K562 (cell line): ENCODE results near the gene LRRC15. TPM values are rescaled to one million over a fixed set of nuclear protein-coding genes. Genes with fewer than 3 reads are reported as not detected.

Source experiments
- ATAC-seq: fragments of 200-7000 bp; cut with Tn5 transposase; 3 replicates; pipeline ENCODE4 v1.9.1; 2020; ENCODE audit warnings: moderate library complexity
- BruUV-seq: library from RNA; stranded (reverse); fragments of 400-500 nt; replicated peaks from 2 replicates; lab custom pipeline; 2021; lab: Mats Ljungman, UMichigan
- CTCF ChIA-PET: fragments of 300-600 bp; formaldehyde crosslinking; extraction: SDS; loops from one replicate; lab custom pipeline; 2021; ENCODE audit warnings: low intra/inter-chr PET ratio; lab: Yijun Ruan, JAX
- POLR2A ChIA-PET: fragments of 300-600, 350-650 bp; sonication (Branson Sonifier 250); formaldehyde crosslinking; extraction: SDS; loops from one replicate; lab custom pipeline; 2021; ENCODE audit warnings: antibody characterized with exemption, inconsistent platforms; lab: Yijun Ruan, JAX
- DNase-seq, 4 experiments: peaks; one replicate each; pipeline versions ENCODE4 v3.0.0 to v3.0.0-alpha.2; 2011 to 2018; ENCODE audit warnings: low spot score in 3 of 4, mixed read lengths in 3 of 4; ENCODE audit errors: extremely low read depth in 1 of 4
- FAIRE-seq: peaks from 2 replicates; lab custom pipeline; 2011; peaks lifted over from hg19 to GRCh38; lab: Jason Lieb, UNC
- H2AFZ ChIP-seq: 2 replicates; pipeline ENCODE4 v1.6.0; 2011; ENCODE audit warnings: low read depth, low read length, control low read depth, inconsistent platforms
- H3K27ac ChIP-seq: fragments of 200-600 bp; 3 replicates; pipeline ENCODE4 v1.8.0; 2011; ENCODE audit warnings: low read depth, mild to moderate bottlenecking, control low read depth, inconsistent platforms, low read length, moderate library complexity, mixed read lengths; ENCODE audit errors: extremely low read depth
- H3K27me3 ChIP-seq, 2 experiments: fragments of 300-600 bp in 1 of 2; 2 replicates in 1 of 2; 3 replicates in 1 of 2; pipeline versions ENCODE4 v1.6.0 to v1.8.0; 2011; ENCODE audit warnings: inconsistent platforms in 2 of 2, low read length in 2 of 2, mild to moderate bottlenecking in 1 of 2, mixed read lengths in 1 of 2, moderate library complexity in 1 of 2; ENCODE audit not compliant: control insufficient read depth in 2 of 2, insufficient read depth in 2 of 2
- H3K36me3 ChIP-seq: fragments of 300-600 bp; 3 replicates; pipeline ENCODE4 v1.8.0; 2011; ENCODE audit warnings: mild to moderate bottlenecking, low read length, inconsistent platforms; ENCODE audit not compliant: control insufficient read depth, insufficient read depth
- H3K4me1 ChIP-seq, 2 experiments: fragments of 200-600 bp in 1 of 2; replicated peaks in 1 of 2; 2 replicates in 1 of 2; 3 replicates in 1 of 2; pipeline versions ENCODE4 v1.5.1 to v1.8.0; 2011; ENCODE audit warnings: inconsistent platforms in 2 of 2, low read length in 2 of 2, mild to moderate bottlenecking in 1 of 2, mixed read lengths in 1 of 2, moderate library complexity in 1 of 2; ENCODE audit not compliant: control insufficient read depth in 2 of 2, insufficient read depth in 2 of 2
- H3K4me2 ChIP-seq: 2 replicates; pipeline ENCODE4 v1.6.1; 2011; ENCODE audit warnings: low read length, control low read depth, inconsistent platforms, mixed read lengths; ENCODE audit not compliant: insufficient read depth
- H3K4me3 ChIP-seq: fragments of 200-600 bp; sonication (generic), shearing (Covaris generic); 2 replicates; pipeline ENCODE4 v1.5.1; 2016; ENCODE audit warnings: control low read depth, inconsistent platforms
- H3K79me2 ChIP-seq: fragments of 200-600 bp; 3 replicates; pipeline ENCODE4 v1.8.0; 2011; ENCODE audit warnings: low read length, inconsistent platforms; ENCODE audit not compliant: control insufficient read depth, insufficient read depth
- H3K9ac ChIP-seq, 2 experiments: 2 replicates each; pipeline versions ENCODE4 v1.6.0 to v1.6.1; 2011; ENCODE audit warnings: low read depth in 2 of 2, low read length in 2 of 2, control low read depth in 1 of 2, inconsistent platforms in 1 of 2, mild to moderate bottlenecking in 1 of 2, mixed read lengths in 1 of 2; ENCODE audit not compliant: insufficient read depth in 1 of 2
- H3K9me1 ChIP-seq: one replicate; pipeline ENCODE4 v1.6.0; 2011; ENCODE audit warnings: inconsistent platforms, mild to moderate bottlenecking, low read length, moderate library complexity; ENCODE audit not compliant: control insufficient read depth, insufficient read depth
- H3K9me3 ChIP-seq: replicated peaks from 2 replicates; pipeline ENCODE4 v1.5.1; 2011; ENCODE audit warnings: low read depth, low read length, inconsistent platforms; ENCODE audit not compliant: control insufficient read depth, insufficient read depth
- H4K20me1 ChIP-seq: replicated peaks from 2 replicates; pipeline ENCODE4 v1.6.1; 2011; ENCODE audit warnings: low read length, inconsistent platforms, mixed read lengths; ENCODE audit not compliant: control insufficient read depth, insufficient read depth
- ADNP ChIP-seq: fragments of 200-800 bp; sonication (Bioruptor generic); IDR thresholded peaks from 2 replicates; pipeline ENCODE4 v1.6.1; 2016; ENCODE audit warnings: missing genetic modification characterization, missing compliant biosample characterization
- CEBPG ChIP-seq, 3 experiments: fragments of 200-800 bp in 1 of 3; sonication (Bioruptor generic) in 1 of 3; sonication (generic) in 1 of 3; formaldehyde crosslinking in 1 of 3; IDR thresholded peaks in 2 of 3; conservative IDR thresholded peaks in 1 of 3; 2 replicates each; pipeline versions ENCODE4 v1.6.1 to v1.8.0; 2016 to 2022; ENCODE audit warnings: missing compliant biosample characterization in 2 of 3, missing genetic modification characterization in 2 of 3, mild to moderate bottlenecking in 1 of 3, missing genetic modification reagents in 1 of 3
- EGR1 ChIP-seq: fragments of 450-650 bp; conservative IDR thresholded peaks from 2 replicates; pipeline ENCODE4 v1.6.1; 2017; ENCODE audit warnings: mild to moderate bottlenecking
- ELF4 ChIP-seq: fragments of 450-650 bp; formaldehyde crosslinking; IDR thresholded peaks from 2 replicates; pipeline ENCODE4 v1.4.0; 2022; ENCODE audit warnings: missing genetic modification characterization
- ETS2 ChIP-seq: IDR thresholded peaks from 2 replicates; pipeline ENCODE4 v1.6.1; 2016; ENCODE audit warnings: borderline replicate concordance, missing genetic modification characterization, mild to moderate bottlenecking, moderate library complexity, missing compliant biosample characterization; ENCODE audit not compliant: poor library complexity, severe bottlenecking
- FUS ChIP-seq: fragments of 200-400 bp; formaldehyde crosslinking; optimal IDR thresholded peaks from 2 replicates; pipeline ENCODE3; 2017; ENCODE audit warnings: low read depth, low read length
- MAZ ChIP-seq, 2 experiments: fragments of 450-650 bp in 1 of 2; sonication (generic) in 1 of 2; formaldehyde crosslinking; IDR thresholded peaks in 1 of 2; conservative IDR thresholded peaks in 1 of 2; 2 replicates each; pipeline versions ENCODE4 v1.4.0 to v1.5.0; 2020; ENCODE audit warnings: mild to moderate bottlenecking in 1 of 2, missing genetic modification reagents in 1 of 2
- SMARCB1 ChIP-seq: IDR thresholded peaks from 2 replicates; pipeline ENCODE4 v1.6.1; 2011; ENCODE audit warnings: improper control_type of control experiment, low read depth; ENCODE audit not compliant: insufficient read length
- SREBF2 ChIP-seq: sonication (generic); formaldehyde crosslinking; IDR thresholded peaks from 2 replicates; pipeline ENCODE4 v1.4.0; 2020; ENCODE audit warnings: mild to moderate bottlenecking, missing genetic modification reagents
- TAF15 ChIP-seq: fragments of 200-400 bp; formaldehyde crosslinking; IDR thresholded peaks from 2 replicates; pipeline ENCODE4 v1.6.1; 2017; ENCODE audit warnings: mild to moderate bottlenecking, low read depth, low read length, moderate library complexity
- TRIM24 ChIP-seq, 2 experiments: fragments of 450-650 bp; IDR thresholded peaks; 2 replicates each; pipeline ENCODE4 v1.6.1; 2016
- ZBTB26 ChIP-seq: fragments of 450-650 bp; formaldehyde crosslinking; IDR thresholded peaks from 2 replicates; pipeline ENCODE4 v1.4.0; 2022; ENCODE audit warnings: missing genetic modification characterization
- ZBTB9 ChIP-seq: fragments of 450-650 bp; formaldehyde crosslinking; IDR thresholded peaks from 2 replicates; pipeline ENCODE4 v1.4.0; 2020; ENCODE audit warnings: mild to moderate bottlenecking, moderate library complexity
- WGBS: fragments of 100-300 bp; shearing (Covaris generic); methylation state at CpG from one replicate; pipeline ENCODE4 v1.1.6; 2016; ENCODE audit warnings: low coverage, mixed read lengths; ENCODE audit not compliant: insufficient coverage; ENCODE audit errors: missing lambda C conversion rate; 5-methylcytosine and 5-hydroxymethylcytosine counted together
- in situ Hi-C: fragments of 300-500 bp; cut with MboI; formaldehyde crosslinking; loops from 4 replicates; pipeline ENCODE4 v1.15.0; 2018; ENCODE audit warnings: inconsistent platforms, mixed read lengths
- intact Hi-C: fragments of 100-400 bp; cut with micrococcal nuclease; formaldehyde crosslinking; loops from 2 replicates; pipeline ENCODE4 v1.14.2; 2022
- polyA plus RNA-seq, 8 experiments: library from polyadenylated mRNA; depleted of rRNA in 4 of 8; stranded (reverse) in 5 of 8; unstranded in 3 of 8; fragments of >200 nt; fragmentation: Nextera tagmentation in 2 of 8; fragmentation: Illumina TruSeq in 1 of 8; extraction: Ambion mirVana in 2 of 8; extraction: Trizol in 1 of 8; gene quantifications; 2 replicates each; pipeline versions ENCODE4 v1.2.1 to v1.2.3, GENCODE V29; 2011 to 2014; ENCODE audit warnings: inconsistent platforms in 1 of 8, missing spikeins in 1 of 8
- total RNA-seq, 7 experiments: library from RNA; depleted of rRNA in 6 of 7; stranded (reverse); fragments of >200 nt in 6 of 7; fragmentation: Illumina TruSeq in 2 of 7; extraction: Trizol in 2 of 7; gene quantifications; 2 replicates each; pipeline versions ENCODE4 v1.2.1 to v1.2.3, GENCODE V29; 2011 to 2021; ENCODE audit warnings: low replicate concordance in 1 of 7

LRRC15 gene
- total and polyA plus RNA-seq, 9 of the 15 experiments (the other 6 are each of a cell fraction or from before 2014, with no cell fraction given), result not detected

GRCh38 chr3:194352667-194353246 lies 16.8 kb downstream of the LRRC15 start:
- no peak for DNase-seq
- H3K9ac ChIP-seq, result no peak overlapping the region
- H3K27me3 ChIP-seq, result peaks cover 18 to 20% of the 10 kb centered on the region in 2 experiments
- H3K4me3 ChIP-seq, result no peak overlapping the region
- intact Hi-C loops (no loop called here), in situ Hi-C loops (no loop called here)
- no peak overlapping the region for H2AFZ ChIP-seq
- ChIA-PET CTCF (no interaction called here), POLR2A (no interaction called here)
- TF ChIP-seq ZBTB26 (peak; percentile 30; the same call in 1 of the 2 replicates), MAZ (CRISPR knock-in tag; conservative IDR thresholded peaks at IDR 0.05 in 1 of 2, IDR thresholded peaks at IDR 0.05 in 1 of 2) (no peak), CEBPG (CRISPR knock-in tag; IDR thresholded peaks at IDR 0.05) (no peak), CEBPG (tag; conservative IDR thresholded peaks at IDR 0.05 in 1 of 2, IDR thresholded peaks at IDR 0.05 in 1 of 2) (peak; percentile 28 to 47; a peak in 1 of 4 replicates), ETS2 (tag) (no peak), EGR1 (peak; percentile 91), SMARCB1 (no peak), ZBTB9 (no peak), TRIM24 (IDR thresholded peaks at IDR 0.05) (peak in 1 of 2 experiments; percentile 49; a peak in 2 of 4 replicates), ADNP (tag) (no peak), FUS (no peak), SREBF2 (CRISPR knock-in tag) (no peak), TAF15 (no peak), ELF4 (CRISPR knock-in tag) (0 out of 2 replicates have a peak, but pooled peaks have one; percentile 39)
- H4K20me1 ChIP-seq, result no peaks in the 10 kb centered on the region
- H3K36me3 ChIP-seq, result no peaks in the 10 kb centered on the region
- ATAC-seq, result no peak
- no peak overlapping the region; the same call in 2 of the 3 replicates for H3K27ac ChIP-seq
- H3K4me1 ChIP-seq, result peaks cover 0 to 11% of the 10 kb centered on the region in 2 experiments; a peak in 2 of 5 replicates
- WGBS, result 32% methylated on average over 10 of the region's 10 CpGs
- BruUV-seq, result no TSS peak
- no peaks in the 10 kb centered on the region for H3K9me1 ChIP-seq
- H3K4me2 ChIP-seq, result no peak overlapping the region
- H3K79me2 ChIP-seq, result no peaks in the 10 kb centered on the region
- no peaks in the 10 kb centered on the region for H3K9me3 ChIP-seq
- FAIRE-seq, result peak; percentile 29
